SK-N-SH (cell line): ENCODE results near the gene CACNA1G. TPM values are rescaled to one million over a fixed set of nuclear protein-coding genes. Genes with fewer than 3 reads are reported as not detected.

Source experiments
- CTCF ChIA-PET: fragments of 300-600, 350-600 bp; formaldehyde crosslinking; extraction: SDS; loops from one replicate; lab custom pipeline; 2021; lab: Yijun Ruan, JAX
- POLR2A ChIA-PET: fragments of 350-600 bp; sonication (Branson Sonifier 250); formaldehyde crosslinking; extraction: SDS; loops from one replicate; lab custom pipeline; 2020; ENCODE audit warnings: antibody characterized with exemption, inconsistent platforms; lab: Yijun Ruan, JAX
- DNase-seq: peaks from one replicate; pipeline ENCODE4 v3.0.0; 2012
- H2AFZ ChIP-seq: fragments of 200-600 bp; sonication (generic); 2 replicates; pipeline ENCODE4 v1.8.1; 2016; ENCODE audit warnings: antibody characterized with exemption, mild to moderate bottlenecking, low read depth
- H3F3A ChIP-seq: fragments of 200-600 bp; sonication (generic); replicated peaks from 2 replicates; pipeline ENCODE3; 2016; ENCODE audit warnings: antibody characterized with exemption, mild to moderate bottlenecking; ENCODE audit not compliant: insufficient read depth
- H3K27ac ChIP-seq, 2 experiments: fragments of 200-500 bp in 1 of 2; fragments of 200-600 bp in 1 of 2; sonication (Bioruptor generic) in 1 of 2; sonication (generic), shearing (Covaris generic) in 1 of 2; 2 replicates each; pipeline versions ENCODE4 v1.5.1 to v1.6.1; 2014 to 2016; ENCODE audit warnings: low read depth in 2 of 2, inconsistent platforms in 1 of 2, low read length in 1 of 2, mild to moderate bottlenecking in 1 of 2, mixed read lengths in 1 of 2
- H3K27me3 ChIP-seq: fragments of 200-600 bp; sonication (generic), shearing (Covaris generic); 2 replicates; pipeline ENCODE4 v1.6.1; 2016; ENCODE audit warnings: mixed run types; ENCODE audit not compliant: insufficient read depth
- H3K36me3 ChIP-seq, 2 experiments: fragments of 200-500 bp in 1 of 2; fragments of 200-600 bp in 1 of 2; sonication (Bioruptor generic) in 1 of 2; sonication (generic) in 1 of 2; replicated peaks in 1 of 2; 2 replicates each; pipeline versions ENCODE3 to v1.5.1; 2014 to 2016; ENCODE audit warnings: low read length in 1 of 2, mild to moderate bottlenecking in 1 of 2; ENCODE audit not compliant: insufficient read depth in 2 of 2, control insufficient read depth in 1 of 2
- H3K4me1 ChIP-seq, 2 experiments: fragments of 200-500 bp in 1 of 2; fragments of 200-600 bp in 1 of 2; sonication (Bioruptor generic) in 1 of 2; sonication (generic), shearing (Covaris generic) in 1 of 2; 2 replicates each; pipeline versions ENCODE4 v1.5.1 to v1.6.1; 2014 to 2016; ENCODE audit warnings: low read depth in 1 of 2, low read length in 1 of 2, mixed run types in 1 of 2; ENCODE audit not compliant: insufficient read depth in 2 of 2, control insufficient read depth in 1 of 2
- H3K4me2 ChIP-seq: fragments of 200-600 bp; sonication (generic), shearing (Covaris generic); 2 replicates; pipeline ENCODE4 v1.6.1; 2017; ENCODE audit warnings: mixed run types
- H3K4me3 ChIP-seq, 2 experiments: fragments of 200-500 bp in 1 of 2; fragments of 200-600 bp in 1 of 2; sonication (Bioruptor generic) in 1 of 2; sonication (generic), shearing (Covaris generic) in 1 of 2; 2 replicates each; pipeline versions ENCODE4 v1.5.1 to v1.8.1; 2014 to 2016; ENCODE audit warnings: low read depth in 2 of 2, inconsistent platforms in 1 of 2, low read length in 1 of 2, mild to moderate bottlenecking in 1 of 2, mixed read lengths in 1 of 2, moderate library complexity in 1 of 2
- H3K79me2 ChIP-seq: fragments of 200-600 bp; sonication (generic); 2 replicates; pipeline ENCODE4 v1.8.1; 2017; ENCODE audit warnings: mild to moderate bottlenecking; ENCODE audit not compliant: insufficient read depth
- H3K9ac ChIP-seq: fragments of 200-600 bp; sonication (generic); 2 replicates; pipeline ENCODE4 v1.6.1; 2017; ENCODE audit warnings: mixed run types
- H3K9me2 ChIP-seq: fragments of 200-600 bp; sonication (generic); 2 replicates; pipeline ENCODE4 v1.6.1; 2017; ENCODE audit warnings: mixed run types
- H3K9me3 ChIP-seq: fragments of 200-600 bp; sonication (generic); 2 replicates; pipeline ENCODE4 v1.6.1; 2017; ENCODE audit warnings: mixed run types, mild to moderate bottlenecking, moderate library complexity
- H4K20me1 ChIP-seq: fragments of 200-600 bp; sonication (generic); 2 replicates; pipeline ENCODE4 v1.6.1; 2017; ENCODE audit warnings: mild to moderate bottlenecking, mixed run types; ENCODE audit not compliant: insufficient read depth
- ELF1 ChIP-seq: IDR thresholded peaks from 2 replicates; pipeline ENCODE4 v1.4.0; 2012
- FOXM1 ChIP-seq: IDR thresholded peaks from 2 replicates; pipeline ENCODE4 v1.4.0; 2012; ENCODE audit warnings: low read depth, mild to moderate bottlenecking
- GABPA ChIP-seq: IDR thresholded peaks from 2 replicates; pipeline ENCODE4 v1.4.0; 2012; ENCODE audit warnings: low read depth, mild to moderate bottlenecking
- JUND ChIP-seq: IDR thresholded peaks from 2 replicates; pipeline ENCODE4 v1.4.0; 2012
- NFIC ChIP-seq: IDR thresholded peaks from 2 replicates; pipeline ENCODE4 v1.4.0; 2012; ENCODE audit warnings: borderline replicate concordance
- NRF1 ChIP-seq: IDR thresholded peaks from 2 replicates; pipeline ENCODE4 v1.6.1; 2012; ENCODE audit warnings: low read depth, mild to moderate bottlenecking, low read length
- RAD21 ChIP-seq: IDR thresholded peaks from 2 replicates; pipeline ENCODE4 v1.6.1; 2012; ENCODE audit warnings: mild to moderate bottlenecking, low read length
- RXRA ChIP-seq: IDR thresholded peaks from 2 replicates; pipeline ENCODE4 v1.4.0; 2012; ENCODE audit warnings: low read depth, mild to moderate bottlenecking, borderline replicate concordance
- SIN3A ChIP-seq: IDR thresholded peaks from 2 replicates; pipeline ENCODE4 v1.6.1; 2012; ENCODE audit warnings: low read depth, mild to moderate bottlenecking, low read length, moderate library complexity, borderline replicate concordance
- TAF1 ChIP-seq: IDR thresholded peaks from 2 replicates; pipeline ENCODE4 v1.6.1; 2012; ENCODE audit warnings: low read depth, mild to moderate bottlenecking, low read length, moderate library complexity, borderline replicate concordance
- USF1 ChIP-seq: IDR thresholded peaks from 2 replicates; pipeline ENCODE4 v1.4.0; 2012; ENCODE audit warnings: low read depth, borderline replicate concordance
- YY1 ChIP-seq: IDR thresholded peaks from 2 replicates; pipeline ENCODE4 v1.4.0; 2012; ENCODE audit warnings: low read depth, mild to moderate bottlenecking
- WGBS: methylation state at CpG from one replicate; pipeline ENCODE4 v1.1.6; 2017; ENCODE audit warnings: low lambda C conversion rate; 5-methylcytosine and 5-hydroxymethylcytosine counted together
- polyA plus RNA-seq, 3 experiments: library from polyadenylated mRNA; depleted of rRNA; stranded (reverse); fragments of >200 nt; gene quantifications; 2 replicates each; pipeline ENCODE4 v1.2.3, GENCODE V29; 2012
- TF ChIP-seq, protein P1 (sequence below): IDR thresholded peaks from 2 replicates; pipeline ENCODE4 v1.4.0; 2012; ENCODE audit warnings: low read depth, borderline replicate concordance
- TF ChIP-seq, protein P2 (sequence below): IDR thresholded peaks from 2 replicates; pipeline ENCODE4 v1.4.0; 2012; ENCODE audit warnings: low read depth

Gene CACNA1G
- polyA plus RNA-seq, 1 of the 3 experiments (the other 2 are of a cell fraction): 0.21 TPM

- TF ChIP-seq JUND (no peak), NRF1 (no peak), YY1 (no peak), USF1 (no peak), RXRA (no peak), GABPA (no peak)
- ChIA-PET POLR2A (no interaction called here), CTCF (interaction anchor here (1.1 to 1.6 kb wide), 3 partner anchors 13 to 41 kb away, joined by 3 to 4 read pairs (median 4); no protein-coding TSS in a partner anchor)
- no peaks in the 10 kb centered on the region for H4K20me1 ChIP-seq
- H3K9ac ChIP-seq: no peak overlapping the region
- H3K4me3 ChIP-seq: no peak overlapping the region
- H3K4me1 ChIP-seq: peaks cover 0 to 7% of the 10 kb centered on the region in 2 experiments; a peak in 1 of 4 replicates
- H3K4me2 ChIP-seq: no peak overlapping the region
- no peaks in the 10 kb centered on the region for H3K9me2 ChIP-seq
- no peaks in the 10 kb centered on the region for H3K79me2 ChIP-seq
- no peaks in the 10 kb centered on the region for H3K27me3 ChIP-seq
- 87% methylated on average over 10 of the region's 10 CpGs for WGBS
- H3K36me3 ChIP-seq: no peaks in the 10 kb centered on the region
- H2AFZ ChIP-seq: no peak overlapping the region
- no peak for DNase-seq
- H3F3A ChIP-seq: no peaks in the 10 kb centered on the region
- no peaks in the 10 kb centered on the region for H3K9me3 ChIP-seq
- no peak overlapping the region for H3K27ac ChIP-seq
Observed at GRCh38 chr17:50522766-50523165, 37.7 kb upstream of the CACNA1G start.

GRCh38 chr17:50523208-50523607 lies 37.3 kb upstream of the CACNA1G start:
- H3K9me2 ChIP-seq: no peaks in the 10 kb centered on the region
- WGBS: 43% methylated on average over 2 of the region's 2 CpGs
- H3F3A ChIP-seq: no peaks in the 10 kb centered on the region
- CTCF ChIA-PET: interaction anchor here (1.1 to 1.6 kb wide), 3 partner anchors 14 to 41 kb away, joined by 3 to 4 read pairs (median 4); no protein-coding TSS in a partner anchor
- H3K4me1 ChIP-seq: peaks cover 0 to 7% of the 10 kb centered on the region in 2 experiments; a peak in 1 of 4 replicates
- no peaks in the 10 kb centered on the region for H4K20me1 ChIP-seq
- H3K36me3 ChIP-seq: no peaks in the 10 kb centered on the region
- no peak for TF ChIP-seq SIN3A
- TF ChIP-seq JUND: no peak
- TF ChIP-seq FOXM1: no peak
- no peak for TF ChIP-seq ELF1
- TF ChIP-seq, protein P1, sequence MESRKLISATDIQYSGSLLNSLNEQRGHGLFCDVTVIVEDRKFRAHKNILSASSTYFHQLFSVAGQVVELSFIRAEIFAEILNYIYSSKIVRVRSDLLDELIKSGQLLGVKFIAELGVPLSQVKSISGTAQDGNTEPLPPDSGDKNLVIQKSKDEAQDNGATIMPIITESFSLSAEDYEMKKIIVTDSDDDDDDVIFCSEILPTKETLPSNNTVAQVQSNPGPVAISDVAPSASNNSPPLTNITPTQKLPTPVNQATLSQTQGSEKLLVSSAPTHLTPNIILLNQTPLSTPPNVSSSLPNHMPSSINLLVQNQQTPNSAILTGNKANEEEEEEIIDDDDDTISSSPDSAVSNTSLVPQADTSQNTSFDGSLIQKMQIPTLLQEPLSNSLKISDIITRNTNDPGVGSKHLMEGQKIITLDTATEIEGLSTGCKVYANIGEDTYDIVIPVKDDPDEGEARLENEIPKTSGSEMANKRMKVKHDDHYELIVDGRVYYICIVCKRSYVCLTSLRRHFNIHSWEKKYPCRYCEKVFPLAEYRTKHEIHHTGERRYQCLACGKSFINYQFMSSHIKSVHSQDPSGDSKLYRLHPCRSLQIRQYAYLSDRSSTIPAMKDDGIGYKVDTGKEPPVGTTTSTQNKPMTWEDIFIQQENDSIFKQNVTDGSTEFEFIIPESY: no peak
- TF ChIP-seq TAF1: no peak
- no peak for TF ChIP-seq NFIC
- TF ChIP-seq, protein P2, sequence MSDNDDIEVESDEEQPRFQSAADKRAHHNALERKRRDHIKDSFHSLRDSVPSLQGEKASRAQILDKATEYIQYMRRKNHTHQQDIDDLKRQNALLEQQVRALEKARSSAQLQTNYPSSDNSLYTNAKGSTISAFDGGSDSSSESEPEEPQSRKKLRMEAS: no peak
- no peak for TF ChIP-seq RAD21
- TF ChIP-seq USF1: no peak
- no peak for TF ChIP-seq YY1
- no peak for TF ChIP-seq GABPA
- H3K9me3 ChIP-seq: no peaks in the 10 kb centered on the region
- no peak for DNase-seq
- no peak overlapping the region for H2AFZ ChIP-seq
- H3K27ac ChIP-seq: no peak overlapping the region
- H3K4me3 ChIP-seq: no peak overlapping the region
- no peak overlapping the region for H3K9ac ChIP-seq
- no peak overlapping the region for H3K4me2 ChIP-seq
- H3K27me3 ChIP-seq: no peaks in the 10 kb centered on the region
- no peaks in the 10 kb centered on the region for H3K79me2 ChIP-seq
- POLR2A ChIA-PET: no interaction called here
